ENCODE measurements around the gene OAF. TPM values are rescaled to one million over a fixed set of nuclear protein-coding genes. Genes with fewer than 3 reads are reported as not detected.
"Not testable (repeated sequence)": the region's sequence is repeated elsewhere in the genome, so short reads cannot be mapped to it uniquely, and the experiment has no call there.

OAF gene
- total and polyA plus RNA-seq, 7 donors, result 23.5 to 94.3 (median 44.3) TPM

GRCh38 chr11:120249279-120250262 lies 38.7 kb downstream of the OAF start:
- Histone ChIP-seq H3K4me1 (no peaks in the 10 kb centered on the region), H3K9me3 (no peaks in the 10 kb centered on the region), H3K27ac (no peak overlapping the region), H3K27me3 (peaks cover 4 to 25% (median 5%) of the 10 kb centered on the region in 3 donors), H3K36me3 (no peaks in the 10 kb centered on the region), H3K4me3 (no peak overlapping the region)
- no peak for TF ChIP-seq POLR2AphosphoS5 (IDR thresholded peaks at IDR 0.05)
- TF ChIP-seq POLR2A (IDR thresholded peaks at IDR 0.05), result no peak
- 80 to 83% methylated on average over 8 of the region's 8 CpGs for WGBS, 2 donors
- intact Hi-C loops (cut with DNase I), result no loop called here
- no peak for DNase-seq

GRCh38 chr11:120253377-120253776 lies 42.5 kb downstream of the OAF start:
- DNase-seq; H3K4me3 ChIP-seq; H3K27ac ChIP-seq; intact Hi-C loops (cut with DNase I); H3K36me3 ChIP-seq; H3K9me3 ChIP-seq; H3K4me1 ChIP-seq: not testable (repeated sequence)
- WGBS, 2 donors, result 93 to 95% methylated on average over 13 of the region's 13 CpGs
- peaks cover 7 to 59% (median 12%) of the 10 kb centered on the region in 3 donors for H3K27me3 ChIP-seq

DNA sequence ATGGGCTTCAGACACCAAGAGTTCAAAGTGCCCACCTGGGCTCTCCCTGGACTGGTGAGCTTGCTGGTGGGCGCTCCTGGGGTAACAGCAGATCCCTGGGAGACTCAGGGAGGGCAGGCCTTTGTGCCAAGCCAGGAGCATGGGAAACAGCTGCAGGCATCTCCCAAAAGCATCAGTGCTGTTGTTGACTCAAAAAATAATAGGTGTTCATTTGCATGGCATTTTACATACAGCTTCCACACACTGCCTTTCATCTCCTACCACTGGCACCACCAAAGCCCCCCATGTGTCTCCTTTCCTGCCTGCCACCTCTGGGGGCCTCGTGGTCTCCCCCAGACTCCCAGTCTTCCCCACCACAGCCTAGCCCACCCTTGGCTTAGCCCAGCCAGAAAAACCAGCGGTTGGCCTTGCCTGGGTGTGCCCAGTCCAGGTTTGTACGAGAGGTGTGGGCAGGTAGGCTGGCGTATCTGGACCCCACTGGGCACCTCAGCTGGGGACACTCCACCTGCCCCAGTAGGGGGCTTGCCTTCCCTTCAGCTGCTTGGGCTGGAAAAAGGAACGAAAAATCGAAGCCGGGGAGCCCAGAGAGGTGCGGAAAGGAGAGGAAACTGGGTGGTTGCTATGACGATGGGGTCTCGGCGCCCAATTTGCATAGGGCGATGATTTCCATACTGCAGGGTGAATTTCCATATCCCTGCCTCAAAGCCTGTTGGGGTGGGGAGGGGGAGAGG lies 44.1 kb downstream of the OAF start:
- H3K9me3 ChIP-seq, result no peaks in the 10 kb centered on the region
- H3K27ac ChIP-seq, result no peak overlapping the region
- no peak overlapping the region for H3K4me3 ChIP-seq
- no peaks in the 10 kb centered on the region for H3K4me1 ChIP-seq
- intact Hi-C loops (cut with DNase I), result no loop called here
- 18 to 24% methylated on average over 13 of the region's 13 CpGs for WGBS, 2 donors
- DNase-seq, result no peak
- H3K27me3 ChIP-seq, result peaks cover 7 to 68% (median 12%) of the 10 kb centered on the region in 3 donors
- no peak for TF ChIP-seq POLR2A (IDR thresholded peaks at IDR 0.05)
- TF ChIP-seq EP300 (IDR thresholded peaks at IDR 0.05), result no peak
- TF ChIP-seq CTCF (IDR thresholded peaks at IDR 0.05), result no peak
- no peak for TF ChIP-seq POLR2AphosphoS5 (IDR thresholded peaks at IDR 0.05)
- no peaks in the 10 kb centered on the region for H3K36me3 ChIP-seq

DNA sequence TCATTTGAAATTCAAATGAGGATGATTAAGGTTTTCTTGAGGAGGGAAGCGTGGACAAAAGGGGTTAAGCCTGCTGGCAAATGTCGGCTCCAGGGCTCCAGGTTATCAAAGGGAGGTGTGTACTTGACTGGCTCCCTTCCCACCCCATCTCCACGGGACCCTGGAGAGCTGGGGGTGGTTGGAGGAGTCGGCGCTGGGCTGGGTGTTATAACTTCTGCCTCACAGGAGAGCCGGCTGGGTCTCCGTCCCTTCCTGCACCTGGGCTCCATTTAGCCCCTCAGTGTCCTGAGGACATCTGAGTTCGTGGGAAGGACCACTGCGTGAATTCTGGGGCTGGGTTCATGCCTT lies 44.7 kb downstream of the OAF start:
- Histone ChIP-seq H3K36me3 (no peaks in the 10 kb centered on the region), H3K27me3 (peaks cover 7 to 64% (median 12%) of the 10 kb centered on the region in 3 donors), H3K4me1 (no peaks in the 10 kb centered on the region), H3K9me3 (no peaks in the 10 kb centered on the region), H3K4me3 (no peak overlapping the region), H3K27ac (no peak overlapping the region)
- intact Hi-C loops (cut with DNase I), result no loop called here
- TF ChIP-seq CTCF (IDR thresholded peaks at IDR 0.05), result no peak
- TF ChIP-seq EP300 (IDR thresholded peaks at IDR 0.05), result no peak
- no peak for TF ChIP-seq POLR2AphosphoS5 (IDR thresholded peaks at IDR 0.05)
- TF ChIP-seq POLR2A (IDR thresholded peaks at IDR 0.05), result no peak
- DNase-seq, result no peak
- WGBS, 2 donors, result 14% methylated on average over 9 of the region's 9 CpGs

DNA sequence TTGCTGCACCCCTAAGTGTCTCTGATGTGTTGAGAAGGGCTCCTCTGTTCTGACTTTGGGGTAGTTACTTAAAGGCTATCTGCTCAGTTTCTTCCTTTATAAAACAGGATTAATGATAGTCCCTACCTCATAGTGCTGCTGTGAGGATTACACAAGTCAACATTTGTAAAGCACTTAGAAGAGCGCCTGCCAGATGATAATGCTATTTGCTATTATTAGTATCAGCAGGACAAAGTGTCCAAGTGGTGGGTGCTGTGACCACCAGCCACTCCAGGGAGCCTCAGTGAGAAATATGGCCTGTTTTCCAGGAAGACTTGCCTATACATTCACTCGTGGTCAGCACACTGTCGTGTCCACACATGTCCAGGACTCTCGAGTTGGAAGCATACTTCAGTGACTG lies 45.3 kb downstream of the OAF start:
- no peak for TF ChIP-seq CTCF (IDR thresholded peaks at IDR 0.05)
- no peak for TF ChIP-seq EP300 (IDR thresholded peaks at IDR 0.05)
- no peak overlapping the region for H3K27ac ChIP-seq
- no peak overlapping the region for H3K4me3 ChIP-seq
- peaks cover 7 to 58% (median 12%) of the 10 kb centered on the region in 3 donors for H3K27me3 ChIP-seq
- intact Hi-C loops (cut with DNase I), result no loop called here
- DNase-seq, result no peak
- H3K36me3 ChIP-seq, result no peaks in the 10 kb centered on the region
- H3K9me3 ChIP-seq, result no peaks in the 10 kb centered on the region
- 60 to 68% methylated on average over 4 of the region's 4 CpGs for WGBS, 2 donors
- H3K4me1 ChIP-seq, result no peaks in the 10 kb centered on the region

Data from sigmoid colon (tissue), 7 donors.